G401 (cell line): ENCODE measurements around the gene TMEM117. TPM values are rescaled to one million over a fixed set of nuclear protein-coding genes. Genes with fewer than 3 reads are reported as not detected.

ENCODE experiments used
- DNase-seq: peaks from one replicate; pipeline ENCODE4 v3.0.0-alpha.2; 2015; ENCODE audit warnings: low spot score
- in situ Hi-C: cut with HindIII; loops from 2 replicates; pipeline ENCODE4 v1.10.0; 2016; ENCODE audit warnings: low sequenced_read_pairs, mixed read lengths
- total RNA-seq: library from RNA; depleted of rRNA; stranded (reverse); fragments of >200 nt; shearing (Covaris generic); gene quantifications from 2 replicates; pipeline ENCODE4 v1.2.3, GENCODE V29; 2014

Gene TMEM117
- total RNA-seq, 1 experiment from 2014 or later = 6.2 TPM

DNA sequence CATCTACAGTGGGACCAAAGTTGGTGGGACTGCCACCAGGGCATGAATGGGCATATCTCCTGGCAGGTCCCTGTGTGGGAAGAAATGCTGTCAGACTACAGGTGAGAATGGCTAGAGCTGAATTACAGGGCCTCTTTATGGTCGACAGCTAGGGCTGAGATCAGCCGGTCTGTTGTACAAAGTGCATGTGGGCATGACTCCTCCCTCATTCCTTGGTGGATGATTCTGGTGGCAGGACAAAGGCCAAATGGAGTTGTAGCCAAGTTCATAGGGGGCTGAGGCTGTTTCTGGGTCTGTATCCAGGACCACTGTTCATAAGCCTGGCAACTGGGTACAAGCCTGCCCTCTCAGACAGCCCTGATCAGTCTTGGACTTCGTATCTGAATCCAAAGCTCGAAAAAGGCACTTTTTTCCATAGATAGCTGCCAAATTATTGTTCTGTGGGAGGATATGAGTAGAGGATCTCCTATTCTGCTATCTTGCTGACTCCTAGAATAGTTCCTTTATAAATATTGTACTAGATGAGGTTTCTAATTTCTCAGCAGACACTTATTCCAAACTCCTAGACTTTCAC lies 460.8 kb downstream of the TMEM117 start:
- in situ Hi-C loops = no loop called here
- no peak for DNase-seq

DNA sequence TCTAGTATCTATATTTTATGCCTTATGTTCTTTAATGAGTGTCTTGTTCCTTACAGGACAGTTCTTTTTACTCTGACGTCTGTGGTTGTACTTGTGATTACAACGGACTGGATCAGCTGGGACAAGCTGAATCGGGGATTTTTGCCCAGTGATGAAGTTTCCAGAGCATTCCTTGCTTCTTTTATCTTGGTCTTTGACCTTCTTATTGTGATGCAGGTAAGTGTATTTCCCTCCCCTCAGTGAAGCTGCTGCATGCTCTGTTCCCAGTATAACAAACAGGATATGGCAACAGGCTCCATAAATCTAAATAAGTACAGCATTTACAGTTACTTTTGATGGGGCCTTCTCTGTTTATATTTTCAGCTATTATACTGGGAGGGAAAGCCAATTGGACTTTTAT lies 463.6 kb downstream of the TMEM117 start:
- in situ Hi-C loops = no loop called here
- no peak for DNase-seq

DNA sequence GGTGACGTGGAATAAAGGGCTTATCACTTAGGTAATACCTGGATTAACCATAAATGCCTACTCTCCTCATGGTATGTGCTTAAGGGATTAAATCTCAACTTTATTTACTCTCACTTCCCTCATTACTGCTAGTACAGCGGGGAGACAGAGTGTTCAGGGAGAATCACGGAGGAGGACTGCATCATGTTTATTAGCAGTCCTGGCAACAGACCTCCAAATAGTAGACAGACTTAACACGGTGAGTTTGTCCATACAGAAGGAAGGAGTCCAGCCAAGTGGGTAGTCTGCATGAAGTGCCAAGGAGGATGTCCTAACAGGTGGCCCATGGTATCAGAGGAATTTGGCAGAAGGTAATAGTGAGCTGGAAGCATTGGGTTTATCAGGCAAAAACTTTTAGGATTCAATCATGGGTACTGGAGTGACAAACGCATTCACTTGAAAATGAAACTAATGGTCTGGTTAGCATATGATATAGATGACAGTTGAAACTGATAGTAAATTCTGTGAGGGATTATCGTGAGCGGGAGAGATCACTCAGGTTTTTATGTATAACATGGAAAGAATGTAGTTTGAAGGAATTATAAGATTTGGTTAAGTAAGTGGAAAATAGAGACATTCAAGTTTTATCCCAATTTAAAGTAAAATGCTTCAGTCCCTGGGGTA lies 471.8 kb downstream of the TMEM117 start:
- peak; percentile 77 for DNase-seq
- in situ Hi-C loops = no loop called here

DNA sequence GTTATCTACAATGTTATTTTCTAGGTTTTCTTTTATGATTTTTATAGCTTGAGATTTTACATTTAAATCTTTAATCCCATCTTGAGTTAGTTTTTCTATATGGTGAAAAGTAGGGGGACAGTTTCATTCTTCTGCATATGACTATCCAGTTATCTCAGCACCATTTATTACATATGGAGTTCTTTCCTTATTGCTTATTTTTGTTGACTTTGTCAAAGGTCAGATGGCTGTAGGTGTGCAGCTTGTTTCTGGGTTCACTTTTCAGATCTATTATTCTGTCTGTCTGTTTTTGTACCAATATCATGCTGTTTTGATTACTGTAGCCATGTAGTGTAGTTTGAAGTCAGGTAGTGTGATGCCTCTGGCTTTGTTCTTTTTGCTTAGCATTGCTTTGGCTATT lies 477.3 kb downstream of the TMEM117 start:
- in situ Hi-C loops = no loop called here
- DNase-seq = no peak

DNA sequence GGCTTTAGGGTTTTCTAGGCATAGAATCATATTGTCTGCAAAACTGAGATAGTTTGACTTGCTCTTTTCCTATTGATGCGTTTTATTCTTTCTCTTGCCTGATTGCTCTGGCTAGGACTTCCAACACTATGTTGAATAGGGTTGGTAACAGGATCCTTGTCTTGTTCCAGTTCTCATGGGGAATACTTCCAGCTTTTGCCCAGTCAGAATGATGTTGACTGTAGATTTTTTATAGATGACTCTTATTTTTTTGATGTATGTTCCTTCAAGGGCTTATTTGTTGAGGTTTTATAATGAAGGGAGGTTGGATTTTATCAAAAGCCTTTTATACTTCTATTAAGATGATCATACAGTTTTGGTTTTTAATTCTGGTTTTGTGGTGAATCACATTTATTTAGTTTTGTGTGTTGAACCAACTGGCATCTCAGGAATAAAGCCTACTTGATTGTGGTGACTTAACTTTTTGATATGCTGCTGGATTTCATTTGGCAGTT lies 478.2 kb downstream of the TMEM117 start:
- in situ Hi-C loops = no loop called here
- DNase-seq = no peak

DNA sequence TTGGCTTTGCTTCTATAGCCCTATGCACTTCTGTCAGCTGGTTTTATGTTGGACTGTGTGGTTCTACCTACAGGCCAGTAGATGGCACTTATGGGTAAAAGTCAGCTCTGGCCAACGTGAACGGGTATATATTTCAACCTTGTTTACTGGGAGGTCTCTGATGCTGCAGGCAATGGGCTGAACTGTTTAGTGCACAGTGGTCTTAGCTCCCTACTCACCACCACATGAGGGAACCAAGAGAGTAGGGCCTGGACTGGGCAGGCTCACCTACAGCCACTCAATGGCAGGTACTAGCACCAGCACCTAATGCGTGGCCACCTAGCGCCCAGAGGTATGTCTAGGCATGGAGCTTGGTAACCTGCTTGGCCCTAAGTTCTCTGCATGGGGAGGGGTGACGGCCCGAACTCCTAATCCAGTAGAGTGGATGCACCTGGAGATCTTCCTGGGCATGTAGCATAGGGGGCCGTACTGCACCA lies 481.8 kb downstream of the TMEM117 start:
- peak; percentile 23 for DNase-seq
- in situ Hi-C loops = no loop called here

DNA sequence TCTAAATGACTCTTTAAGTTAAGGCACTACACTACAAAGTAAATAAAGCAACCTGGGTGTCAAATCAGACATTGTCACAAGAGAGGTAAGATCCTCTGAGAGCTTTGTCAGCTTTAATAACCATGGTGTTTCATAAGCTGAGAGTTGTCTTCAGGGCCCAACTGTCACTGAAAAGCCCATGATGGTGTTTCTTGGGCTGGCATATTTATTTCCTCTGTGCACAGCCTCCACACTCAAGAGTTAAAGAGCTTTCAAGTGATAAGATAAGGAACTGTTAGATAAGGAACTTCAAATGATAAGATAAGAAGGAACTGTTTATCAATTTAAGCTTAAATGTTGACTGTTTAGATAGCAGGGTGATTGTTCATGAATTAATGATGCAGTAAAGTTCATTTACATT lies 495.4 kb downstream of the TMEM117 start:
- no peak for DNase-seq
- in situ Hi-C loops = no loop called here

GRCh38 chr12:44334347-44334746 lies 498.5 kb downstream of the TMEM117 start:
- in situ Hi-C loops = no loop called here
- no peak for DNase-seq

- no peak for DNase-seq
- in situ Hi-C loops = no loop called here
Observed at GRCh38 chr12:44335030-44335429, 499.1 kb downstream of the TMEM117 start.

GRCh38 chr12:44336577-44336976 lies 500.7 kb downstream of the TMEM117 start:
- in situ Hi-C loops = no loop called here
- no peak for DNase-seq

DNA sequence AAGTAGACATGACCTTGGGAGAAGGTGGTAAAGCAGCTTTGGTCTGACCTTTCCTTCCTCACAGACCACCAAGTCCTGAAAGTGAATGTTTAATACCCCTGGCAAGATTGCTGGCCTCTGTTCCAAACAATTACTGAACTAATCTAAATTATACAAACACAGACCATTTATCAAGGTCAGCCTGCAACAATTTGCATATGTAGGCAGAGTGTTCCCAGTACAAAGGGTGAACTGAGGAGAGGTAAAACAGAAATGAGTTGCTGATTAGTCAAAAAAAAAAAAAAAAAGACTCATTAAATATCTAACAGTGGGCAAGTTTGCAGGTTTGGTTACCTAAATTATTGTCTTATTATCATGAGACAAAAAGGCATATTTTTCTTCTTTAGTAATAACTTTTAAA lies 506.5 kb downstream of the TMEM117 start:
- DNase-seq = no peak
- in situ Hi-C loops = no loop called here

- in situ Hi-C loops = no loop called here
- DNase-seq = no peak
Observed at GRCh38 chr12:44347145-44347544, 511.3 kb downstream of the TMEM117 start.

GRCh38 chr12:44357494-44357893 lies 521.6 kb downstream of the TMEM117 start:
- no peak for DNase-seq
- in situ Hi-C loops = no loop called here

DNA sequence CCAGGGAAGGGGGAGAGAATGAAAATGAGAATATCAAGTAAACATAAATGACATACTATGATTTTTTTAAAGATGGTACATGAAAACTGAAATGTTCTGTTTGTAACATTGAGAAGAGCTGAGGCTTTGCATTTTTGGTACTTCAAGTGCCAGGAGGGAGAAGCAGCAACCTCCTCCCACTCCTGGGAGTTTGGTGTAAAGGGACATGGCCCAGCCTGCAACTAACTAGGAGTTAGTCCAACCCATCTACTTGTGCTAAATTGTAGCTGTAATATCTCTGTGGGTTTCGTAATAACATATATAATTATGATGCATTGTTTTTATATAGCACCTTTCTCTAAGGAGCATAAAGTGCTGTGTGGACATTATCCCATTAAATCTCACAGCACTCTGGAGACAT lies 522.8 kb downstream of the TMEM117 start:
- in situ Hi-C loops = no loop called here
- no peak for DNase-seq

GRCh38 chr12:44362947-44363346 lies 527.1 kb downstream of the TMEM117 start:
- DNase-seq = no peak
- in situ Hi-C loops = no loop called here

GRCh38 chr12:44367136-44367535 lies 531.3 kb downstream of the TMEM117 start:
- in situ Hi-C loops = no loop called here
- DNase-seq = no peak

GRCh38 chr12:44367916-44368315 lies 532.0 kb downstream of the TMEM117 start:
- in situ Hi-C loops = no loop called here
- no peak for DNase-seq

DNA sequence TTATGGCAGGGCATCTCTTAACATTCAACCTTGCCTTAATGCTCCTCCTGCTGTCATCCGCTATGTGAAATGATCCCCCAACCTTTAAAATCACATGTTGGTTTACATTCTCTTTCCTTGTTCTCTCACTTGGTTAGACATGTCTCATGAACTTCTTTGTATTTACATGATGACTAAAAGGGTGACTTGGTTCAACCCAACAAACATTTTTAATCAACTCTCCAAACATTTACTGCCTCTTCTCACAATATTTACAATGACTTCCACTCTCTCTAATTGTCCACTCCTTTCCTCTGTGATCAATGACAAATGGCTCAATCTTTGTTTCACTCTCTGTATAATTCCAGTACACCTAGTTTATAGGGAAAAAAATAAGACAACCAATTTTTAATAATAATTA lies 534.1 kb downstream of the TMEM117 start:
- no peak for DNase-seq

DNA sequence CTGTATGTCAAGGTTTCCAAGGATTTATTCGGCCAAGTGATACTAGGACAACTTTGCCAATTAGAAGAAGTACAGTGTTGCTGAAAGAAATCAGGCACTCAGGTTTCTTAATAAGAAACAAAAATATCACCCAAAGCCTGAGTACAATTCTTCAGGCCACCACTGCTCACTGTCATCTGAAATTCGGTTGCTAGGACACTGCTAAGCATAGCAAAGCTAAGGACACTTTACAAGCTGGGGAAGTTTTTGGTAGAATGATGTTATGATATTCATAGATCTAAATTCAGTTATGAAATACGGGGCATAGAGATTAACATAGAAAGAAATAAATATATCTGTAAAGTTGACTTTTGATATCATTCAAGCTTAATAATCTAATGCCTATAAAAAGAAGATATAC lies 535.1 kb downstream of the TMEM117 start:
- in situ Hi-C loops = no loop called here
- DNase-seq = no peak

More for the DNA sequence above, 534.1 kb downstream of the TMEM117 start:
- in situ Hi-C loops = no loop called here

- in situ Hi-C loops = no loop called here
- DNase-seq = no peak
Observed at GRCh38 chr12:44372259-44372658, 536.4 kb downstream of the TMEM117 start.

- DNase-seq = no peak
- in situ Hi-C loops = no loop called here
Observed at GRCh38 chr12:44375694-44376093, 539.8 kb downstream of the TMEM117 start.
